Breast epithelium (tissue), 3 donors: Measurements from ENCODE around the gene PPP1R7.

Experiments used
- POLR2A ChIP-seq: fragments of 450-650 bp; IDR thresholded peaks from one replicate; pipeline ENCODE4 v1.6.1; 2016; ENCODE audit warnings: antibody characterized with exemption, mild to moderate bottlenecking, moderate library complexity
- POLR2AphosphoS5 ChIP-seq, 3 donors: sonication (generic); formaldehyde crosslinking; IDR thresholded peaks; one replicate each; pipeline ENCODE4 v1.6.1; 2017; ENCODE audit warnings: antibody characterized with exemption in 3 of 3
- TF ChIP-seq, protein P1 (sequence below), 3 donors: fragments of 450-650 bp; IDR thresholded peaks; one replicate each; pipeline ENCODE4 v1.5.1; 2016 to 2017; ENCODE audit warnings: antibody characterized with exemption in 3 of 3, mild to moderate bottlenecking in 3 of 3, moderate library complexity in 3 of 3

DNA sequence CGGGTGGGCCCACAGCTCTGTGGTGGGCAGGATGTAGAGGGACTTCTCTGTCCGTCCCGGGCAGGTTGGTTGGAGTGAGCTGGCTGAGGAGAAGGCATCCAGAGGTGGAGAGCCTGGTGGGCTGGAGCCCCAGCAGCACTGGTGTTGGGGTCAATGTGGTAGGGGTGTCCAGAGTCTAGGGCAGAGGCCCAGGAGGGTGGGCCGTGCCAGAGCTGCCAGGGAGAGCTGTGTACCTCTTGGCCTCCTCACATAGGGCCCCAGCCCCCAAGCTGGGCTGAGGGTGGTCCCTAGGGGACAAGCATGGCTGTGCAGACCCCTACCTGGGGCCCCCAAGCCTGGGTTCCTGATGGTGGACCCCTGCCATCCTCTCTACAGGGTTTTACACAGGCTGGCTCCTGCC, 54.2 kb downstream of the PPP1R7 start:
- TF ChIP-seq, protein P1, sequence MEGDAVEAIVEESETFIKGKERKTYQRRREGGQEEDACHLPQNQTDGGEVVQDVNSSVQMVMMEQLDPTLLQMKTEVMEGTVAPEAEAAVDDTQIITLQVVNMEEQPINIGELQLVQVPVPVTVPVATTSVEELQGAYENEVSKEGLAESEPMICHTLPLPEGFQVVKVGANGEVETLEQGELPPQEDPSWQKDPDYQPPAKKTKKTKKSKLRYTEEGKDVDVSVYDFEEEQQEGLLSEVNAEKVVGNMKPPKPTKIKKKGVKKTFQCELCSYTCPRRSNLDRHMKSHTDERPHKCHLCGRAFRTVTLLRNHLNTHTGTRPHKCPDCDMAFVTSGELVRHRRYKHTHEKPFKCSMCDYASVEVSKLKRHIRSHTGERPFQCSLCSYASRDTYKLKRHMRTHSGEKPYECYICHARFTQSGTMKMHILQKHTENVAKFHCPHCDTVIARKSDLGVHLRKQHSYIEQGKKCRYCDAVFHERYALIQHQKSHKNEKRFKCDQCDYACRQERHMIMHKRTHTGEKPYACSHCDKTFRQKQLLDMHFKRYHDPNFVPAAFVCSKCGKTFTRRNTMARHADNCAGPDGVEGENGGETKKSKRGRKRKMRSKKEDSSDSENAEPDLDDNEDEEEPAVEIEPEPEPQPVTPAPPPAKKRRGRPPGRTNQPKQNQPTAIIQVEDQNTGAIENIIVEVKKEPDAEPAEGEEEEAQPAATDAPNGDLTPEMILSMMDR (IDR thresholded peaks at IDR 0.05): no peak
- no peak for TF ChIP-seq POLR2A
- no peak for TF ChIP-seq POLR2AphosphoS5 (IDR thresholded peaks at IDR 0.05)
